Measurements from ENCODE around the gene OIT3.

Gene OIT3

GRCh38 chr10:72893136-72893798 lies at the start of gene OIT3:
OIT3 (plus strand) TSS chr10:72893739; CDS start chr10:72893799, 60 bp downstream.
- no peak for DNase-seq (ENCODE audit: low spot score)

GRCh38 chr10:72846238-72846637 lies 47.3 kb upstream of the OIT3 start:
- no peak for DNase-seq (ENCODE audit: low spot score)

- no peak for DNase-seq (ENCODE audit: low spot score)
Measured at GRCh38 chr10:72847681-72848080, 45.9 kb upstream of the OIT3 start.

GRCh38 chr10:72850861-72851260 lies 42.7 kb upstream of the OIT3 start:
- no peak for DNase-seq (ENCODE audit: low spot score)

GRCh38 chr10:72851509-72851908 lies 42.0 kb upstream of the OIT3 start:
- no peak for DNase-seq (ENCODE audit: low spot score)

- no peak for DNase-seq (ENCODE audit: low spot score)
Measured at GRCh38 chr10:72852508-72852907, 41.0 kb upstream of the OIT3 start.

GRCh38 chr10:72855129-72855528 lies 38.4 kb upstream of the OIT3 start:
- no peak for DNase-seq (ENCODE audit: low spot score)

- no peak for DNase-seq (ENCODE audit: low spot score)
Measured at GRCh38 chr10:72855790-72856189, 37.7 kb upstream of the OIT3 start.

GRCh38 chr10:72858067-72858466 lies 35.5 kb upstream of the OIT3 start:
- no peak for DNase-seq (ENCODE audit: low spot score)

- DNase-seq (ENCODE audit: low spot score), result no peak
Measured at GRCh38 chr10:72862957-72863356, 30.6 kb upstream of the OIT3 start.

GRCh38 chr10:72875250-72876055 lies 18.1 kb upstream of the OIT3 start:
- DNase-seq (ENCODE audit: low spot score), result no peak

GRCh38 chr10:72879245-72879644 lies 14.3 kb upstream of the OIT3 start:
- no peak for DNase-seq (ENCODE audit: low spot score)

- no peak for DNase-seq (ENCODE audit: low spot score)
Measured at GRCh38 chr10:72881291-72881690, 12.2 kb upstream of the OIT3 start.

GRCh38 chr10:72883861-72884260 lies 9.7 kb upstream of the OIT3 start:
- DNase-seq (ENCODE audit: low spot score), result no peak

- DNase-seq (ENCODE audit: low spot score), result no peak
Measured at GRCh38 chr10:72885953-72886352, 7.6 kb upstream of the OIT3 start.

GRCh38 chr10:72886621-72887020 lies 6.9 kb upstream of the OIT3 start:
- no peak for DNase-seq (ENCODE audit: low spot score)

GRCh38 chr10:72887043-72887442 lies 6.5 kb upstream of the OIT3 start:
- no peak for DNase-seq (ENCODE audit: low spot score)

- no peak for DNase-seq (ENCODE audit: low spot score)
Measured at GRCh38 chr10:72888151-72888638, 5.3 kb upstream of the OIT3 start.

GRCh38 chr10:72889391-72889831 lies 4.1 kb upstream of the OIT3 start:
- DNase-seq (ENCODE audit: low spot score), result no peak

GRCh38 chr10:72890086-72890485 lies 3.5 kb upstream of the OIT3 start:
- DNase-seq (ENCODE audit: low spot score), result no peak

- no peak for DNase-seq (ENCODE audit: low spot score)
Measured at GRCh38 chr10:72895236-72895850, 1.8 kb downstream of the OIT3 start.

- no peak for DNase-seq (ENCODE audit: low spot score)
Measured at GRCh38 chr10:72898616-72899015, 5.1 kb downstream of the OIT3 start.

GRCh38 chr10:72899545-72899944 lies 6.0 kb downstream of the OIT3 start:
- no peak for DNase-seq (ENCODE audit: low spot score)

All from ecto neural progenitor cell (in vitro differentiated cells).